NCI-H187 (cell line): ENCODE measurements around the gene CDH22.
A peak's percentile ranks its signal among the peaks of the same experiment; 100 is the strongest.

ENCODE experiments used
- DNase-seq, 2 experiments: peaks; one replicate each; lab custom pipeline; 2025; lab: John Stamatoyannopoulos, UW

CDH22 gene

GRCh38 chr20:46267108-46268105 lies 40.9 kb downstream of the CDH22 start:
- peak in 1 of 2 experiments; percentile 19 for DNase-seq

DNA sequence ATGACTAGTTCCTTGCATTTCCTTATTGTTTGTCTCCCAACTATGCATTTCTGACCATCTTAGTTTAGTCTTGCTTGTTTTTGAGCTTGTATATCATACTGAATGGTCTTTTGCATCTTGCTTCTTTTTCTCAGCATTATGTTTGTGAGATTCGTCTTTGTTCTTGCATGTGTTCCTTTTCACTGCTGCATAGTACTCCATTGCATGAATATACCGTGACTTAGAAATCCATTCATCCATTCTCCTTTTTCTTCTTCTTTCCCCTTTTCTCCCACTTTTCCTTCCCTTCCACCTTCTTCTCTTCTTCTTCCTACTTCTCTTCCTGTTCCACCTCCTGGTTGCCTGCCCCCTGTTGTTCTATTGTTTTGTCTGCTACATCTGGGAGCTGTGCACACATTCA lies 42.8 kb downstream of the CDH22 start:
- no peak for DNase-seq

DNA sequence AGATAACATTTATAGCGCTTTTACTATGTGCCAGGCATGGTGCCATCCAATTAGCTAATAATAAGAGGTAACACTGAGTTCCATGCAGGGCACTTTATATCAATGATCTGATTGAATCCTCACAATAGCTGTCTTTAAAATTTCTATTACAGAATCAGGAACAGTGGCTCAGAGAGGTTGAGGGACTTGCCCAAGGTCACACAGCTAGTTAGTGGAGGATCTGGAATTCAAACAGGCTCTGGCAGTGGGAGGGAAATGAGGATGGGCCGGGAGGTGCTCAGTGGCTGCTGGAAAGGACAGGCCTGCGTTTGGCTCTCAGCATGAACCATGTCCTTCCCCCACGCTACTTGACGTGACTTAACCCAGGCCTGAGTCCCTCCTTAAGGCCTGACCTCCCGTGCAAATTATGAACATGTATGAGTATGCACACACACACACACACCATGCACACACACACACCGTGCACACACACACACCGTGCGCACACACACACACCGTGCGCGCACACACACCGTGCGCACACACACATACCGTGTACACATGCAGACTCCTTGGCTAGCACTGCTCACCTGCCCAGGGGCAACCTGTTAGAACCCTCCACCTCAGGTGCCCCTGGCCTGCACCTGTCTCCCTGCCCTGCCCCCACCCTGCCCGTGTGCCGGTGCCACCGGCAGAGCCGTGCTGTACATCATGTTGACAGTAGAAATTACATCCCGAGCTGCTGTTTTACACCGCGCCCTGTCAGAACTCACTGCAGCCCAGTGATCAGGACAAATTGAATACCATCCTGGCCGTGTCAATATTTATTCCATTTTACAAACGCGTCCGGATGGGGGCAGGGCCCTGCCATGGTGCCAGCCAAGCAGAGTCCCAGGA lies 43.7 kb downstream of the CDH22 start:
- DNase-seq = peak in 1 of 2 experiments; percentile 22

DNA sequence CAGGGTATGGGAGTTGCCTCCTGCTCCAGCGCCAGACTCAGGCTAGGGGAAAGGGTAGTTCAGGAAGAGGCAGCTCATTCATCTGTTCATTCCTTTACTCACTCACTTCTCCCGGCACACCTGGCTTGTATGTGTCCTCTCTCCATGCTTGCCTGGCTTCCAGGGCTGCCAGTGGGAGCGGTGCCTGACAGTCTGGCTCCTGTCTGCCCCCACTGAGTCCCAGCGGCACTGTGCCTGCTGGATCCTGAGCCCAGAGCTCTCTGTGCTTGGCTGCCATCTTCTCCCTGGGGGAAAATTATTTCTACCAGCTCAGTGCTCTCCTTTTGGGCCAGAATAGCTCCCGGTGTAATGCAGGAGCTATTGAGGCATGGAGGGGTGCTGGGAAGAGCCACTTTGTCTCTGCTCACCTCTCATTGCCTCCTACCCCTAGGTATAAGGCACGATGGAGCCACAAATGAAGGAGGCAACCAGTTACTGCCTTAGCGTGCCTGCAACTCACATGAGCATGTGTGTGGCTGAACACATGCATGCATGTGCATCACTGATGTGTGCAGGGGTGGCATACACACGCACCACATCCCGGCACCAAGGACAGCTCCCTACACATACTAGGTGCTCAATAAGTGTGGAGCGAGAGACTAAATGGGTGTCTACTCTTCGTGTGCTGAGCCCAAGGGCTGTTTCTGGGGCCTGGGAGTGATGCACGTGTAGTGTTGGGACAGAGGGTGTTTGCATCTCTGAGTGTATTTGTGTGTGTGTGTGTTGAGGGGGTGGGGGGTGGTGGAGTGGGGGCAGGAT lies 46.6 kb downstream of the CDH22 start:
- peak; percentile 34 to 35 for DNase-seq

DNA sequence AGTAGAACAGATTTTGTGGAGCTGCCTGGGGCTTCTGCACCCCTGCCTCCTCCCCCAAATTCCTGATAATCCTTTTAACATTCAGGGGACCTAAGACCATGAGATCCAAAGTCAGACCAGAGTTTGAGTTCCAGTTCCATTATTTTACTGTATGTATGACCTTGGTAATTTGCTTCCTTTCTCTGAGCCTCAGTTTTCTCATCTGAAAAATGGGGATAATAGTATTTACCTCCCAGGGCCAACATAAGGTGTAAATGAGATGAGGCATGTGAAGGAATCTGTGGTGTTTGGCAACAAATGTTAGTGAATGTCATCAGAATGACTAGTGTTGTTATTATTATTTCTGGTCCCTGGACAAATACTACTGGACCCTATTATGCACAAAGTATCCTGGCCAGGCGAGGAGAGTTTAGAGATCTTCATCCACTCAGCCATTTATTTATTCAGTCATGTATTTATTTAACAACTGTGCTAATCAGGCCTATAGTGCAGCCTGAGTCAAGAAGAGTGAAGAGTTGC lies 47.3 kb downstream of the CDH22 start:
- DNase-seq = no peak

DNA sequence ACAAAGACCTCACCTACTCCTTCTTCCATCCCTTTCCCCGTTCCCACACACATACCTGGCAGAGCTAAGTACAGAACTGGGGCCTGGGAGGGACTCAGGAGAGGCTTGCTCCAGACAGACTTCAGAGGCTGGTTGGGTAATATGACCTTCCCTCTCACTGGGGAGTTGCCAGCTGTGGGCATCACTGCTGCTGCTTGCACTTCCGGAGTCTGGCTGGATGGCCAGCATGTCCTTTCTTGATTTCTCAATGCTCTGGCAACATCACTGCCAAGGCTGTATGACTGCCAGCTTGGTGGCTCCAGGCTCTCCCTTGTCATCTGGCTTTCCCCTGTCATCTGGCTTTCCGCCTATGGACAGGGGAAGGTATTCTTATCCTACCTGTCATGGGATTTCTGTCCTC lies 47.8 kb downstream of the CDH22 start:
- no peak for DNase-seq

- no peak for DNase-seq
Observed at GRCh38 chr20:46259260-46259859, 48.9 kb downstream of the CDH22 start.

DNA sequence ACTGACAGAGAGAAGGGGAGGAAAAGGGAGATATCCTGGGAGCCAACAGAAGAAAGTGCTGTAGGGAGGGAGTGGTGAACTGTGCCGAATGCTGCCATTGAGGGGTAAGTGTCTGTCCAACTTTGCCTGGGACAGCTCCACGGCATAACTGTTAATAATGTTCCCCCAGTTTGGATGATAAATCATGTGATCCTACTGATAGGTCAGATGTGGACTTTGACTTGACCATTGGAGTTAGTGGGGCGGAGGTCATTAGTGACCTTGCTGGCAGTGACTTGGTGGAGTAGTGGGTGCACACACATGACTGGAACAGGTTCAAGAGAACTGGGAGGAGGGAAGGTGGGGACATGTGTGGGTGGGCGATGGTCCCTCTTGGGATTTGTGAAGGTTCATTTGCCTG lies 50.4 kb downstream of the CDH22 start:
- no peak for DNase-seq

DNA sequence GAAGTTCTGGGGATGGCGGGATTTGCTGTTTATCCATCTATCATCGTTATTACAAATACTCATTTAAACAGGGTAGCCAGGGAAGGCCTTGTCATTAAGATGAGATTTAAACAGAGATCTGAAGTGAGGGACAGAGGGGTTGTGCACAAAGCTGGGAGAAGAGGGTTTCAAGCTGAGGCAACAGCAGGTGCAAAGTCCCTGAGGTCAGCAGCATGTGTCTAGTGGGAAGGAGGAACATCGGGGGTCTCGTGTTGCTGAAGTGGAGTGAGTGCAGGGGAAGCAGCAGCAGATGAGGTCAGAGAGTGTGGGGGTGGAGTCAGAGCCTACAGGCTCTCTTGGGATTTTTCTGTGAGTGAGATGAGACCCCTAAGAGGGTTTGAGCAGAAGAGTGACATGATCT lies 52.0 kb downstream of the CDH22 start:
- DNase-seq = no peak

- peak; percentile 90 to 92 for DNase-seq
Observed at GRCh38 chr20:46255440-46256104, 52.7 kb downstream of the CDH22 start.

GRCh38 chr20:46253391-46253790 lies 54.9 kb downstream of the CDH22 start:
- DNase-seq = no peak

- no peak for DNase-seq
Observed at GRCh38 chr20:46252352-46253091, 55.8 kb downstream of the CDH22 start.

DNA sequence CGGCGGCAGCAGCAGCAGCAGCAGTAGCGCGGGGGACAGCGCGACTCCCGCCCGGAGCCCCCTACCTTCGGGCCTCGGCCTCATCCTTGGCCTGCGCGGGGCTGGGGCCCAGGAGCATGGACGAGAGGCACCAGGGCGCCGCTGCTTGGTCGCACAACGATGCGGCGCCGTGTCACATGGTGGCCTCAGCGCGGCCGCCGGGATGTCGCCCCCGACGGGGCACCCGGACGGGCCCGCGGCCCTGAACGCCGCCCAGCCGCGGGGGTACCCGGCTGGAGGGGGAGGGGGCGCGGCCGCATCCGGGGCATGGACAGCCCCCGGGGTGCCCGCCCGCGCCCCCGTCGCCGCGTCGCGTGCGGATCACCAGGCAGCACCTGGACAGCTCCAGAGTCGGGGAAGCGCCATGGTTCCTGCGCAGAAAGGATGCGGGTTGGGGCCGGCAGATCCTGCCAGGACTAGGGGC lies 57.1 kb downstream of the CDH22 start:
- no peak for DNase-seq

GRCh38 chr20:46250772-46251171 lies 57.5 kb downstream of the CDH22 start:
- no peak for DNase-seq

DNA sequence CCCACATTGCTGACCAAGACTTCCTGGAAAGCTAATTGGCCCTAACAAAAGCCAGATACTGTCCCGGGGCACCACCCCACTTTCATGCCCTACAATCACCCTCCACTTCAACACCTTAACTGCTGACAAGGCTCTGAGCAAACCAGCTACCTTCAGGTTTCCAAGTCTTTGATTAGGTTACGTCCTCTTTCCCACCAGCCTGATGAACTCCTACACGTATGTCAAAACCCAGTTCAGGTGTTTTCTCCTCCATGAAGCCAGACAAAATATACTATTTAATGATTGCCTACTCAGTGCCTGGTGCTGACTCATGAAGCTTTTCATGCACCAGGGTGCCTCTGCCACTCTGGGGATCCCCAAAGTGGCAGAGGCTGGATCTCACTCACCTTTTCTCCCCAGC lies 58.6 kb downstream of the CDH22 start:
- DNase-seq = no peak

- DNase-seq = peak; percentile 35 to 58
Observed at GRCh38 chr20:46246559-46246958, 61.7 kb downstream of the CDH22 start.

GRCh38 chr20:46243707-46244628 lies 64.3 kb downstream of the CDH22 start:
- no peak for DNase-seq

GRCh38 chr20:46242390-46242789 lies 65.9 kb downstream of the CDH22 start:
- DNase-seq = no peak

- no peak for DNase-seq
Observed at GRCh38 chr20:46240881-46241280, 67.4 kb downstream of the CDH22 start.
